Putamen (tissue), 1 donor: Measurements from ENCODE around the gene PALD1.

Experiments used
- DNase-seq: peaks from one replicate; pipeline ENCODE4 v3.0.0-alpha.2; 2016; ENCODE audit warnings: low spot score

The PALD1 gene

DNA sequence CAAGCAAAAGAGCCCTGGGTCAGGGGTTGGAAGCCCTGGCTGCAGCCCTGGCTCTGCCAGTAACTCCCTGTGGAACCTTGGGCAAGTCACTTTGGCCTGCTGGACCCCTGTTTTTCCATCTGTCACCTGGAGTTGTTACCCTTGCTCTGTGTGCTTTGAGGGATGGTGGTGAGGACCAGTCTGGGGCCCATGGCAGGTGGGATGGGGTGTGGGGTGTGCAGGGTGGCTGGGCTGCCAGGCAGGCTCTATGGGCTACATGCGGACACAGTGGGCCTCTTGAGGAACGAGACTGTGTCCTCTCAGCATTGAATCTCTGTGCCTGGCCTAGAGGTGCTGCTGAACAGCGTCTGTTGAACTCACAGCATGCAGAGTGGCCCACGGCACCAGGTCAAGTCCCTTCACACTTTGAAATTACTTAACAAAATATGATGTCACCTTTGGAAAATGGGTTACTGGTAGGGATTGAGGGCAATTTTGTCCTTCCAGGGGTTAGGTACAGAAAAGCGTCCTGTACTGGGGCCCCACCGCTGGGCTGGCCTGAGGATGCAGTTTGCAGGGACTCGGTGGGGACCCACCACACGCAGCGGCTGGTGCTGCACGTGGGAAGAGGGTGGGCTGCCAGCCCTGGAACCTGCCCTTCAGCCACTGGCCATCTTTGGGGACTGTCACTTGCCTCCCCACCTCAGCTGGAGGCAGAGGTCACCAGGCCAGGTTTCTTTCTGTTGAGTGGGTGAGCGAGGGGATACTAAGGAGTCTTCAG lies 78.7 kb downstream of the PALD1 start:
- DNase-seq = no peak

DNA sequence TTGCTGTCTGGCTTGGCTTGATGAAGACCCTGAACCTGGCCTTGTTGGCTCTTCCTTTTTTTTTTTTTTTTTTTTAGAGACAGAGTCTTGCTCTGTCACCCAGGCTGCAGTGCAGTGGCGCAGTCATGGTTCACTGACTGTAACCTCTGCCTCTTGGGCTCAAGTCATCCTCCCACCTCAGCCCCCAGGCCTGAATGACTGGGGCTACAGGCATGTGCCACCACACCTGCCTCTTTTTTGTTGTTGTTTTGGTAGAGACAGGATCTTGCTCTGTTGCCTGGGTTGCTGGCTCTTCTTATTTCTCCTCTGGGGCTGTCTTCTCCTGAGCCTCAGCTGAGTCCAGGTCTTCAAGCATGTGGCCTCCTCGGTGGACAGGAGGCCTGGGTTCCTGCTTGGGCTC lies 79.3 kb downstream of the PALD1 start:
- DNase-seq = no peak

DNA sequence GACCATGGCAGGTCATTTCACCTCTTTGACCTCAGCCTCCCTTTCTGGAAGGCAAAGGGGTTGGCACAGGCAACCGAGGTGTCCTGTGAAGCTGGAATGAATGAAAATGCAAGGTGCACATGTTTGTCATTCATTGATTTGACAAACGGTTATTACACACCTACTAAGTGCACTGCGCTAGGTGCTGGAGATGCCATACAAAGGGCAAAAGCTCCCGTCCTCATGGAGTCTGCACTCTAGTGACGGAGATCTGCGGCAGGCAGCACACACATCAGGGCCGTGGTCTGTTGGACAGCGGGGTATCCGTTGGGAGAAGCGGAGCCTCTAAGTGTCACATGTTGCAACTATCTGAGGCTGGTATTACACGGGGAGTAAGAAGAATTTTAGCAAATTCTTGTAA lies 79.7 kb downstream of the PALD1 start:
- DNase-seq = no peak

DNA sequence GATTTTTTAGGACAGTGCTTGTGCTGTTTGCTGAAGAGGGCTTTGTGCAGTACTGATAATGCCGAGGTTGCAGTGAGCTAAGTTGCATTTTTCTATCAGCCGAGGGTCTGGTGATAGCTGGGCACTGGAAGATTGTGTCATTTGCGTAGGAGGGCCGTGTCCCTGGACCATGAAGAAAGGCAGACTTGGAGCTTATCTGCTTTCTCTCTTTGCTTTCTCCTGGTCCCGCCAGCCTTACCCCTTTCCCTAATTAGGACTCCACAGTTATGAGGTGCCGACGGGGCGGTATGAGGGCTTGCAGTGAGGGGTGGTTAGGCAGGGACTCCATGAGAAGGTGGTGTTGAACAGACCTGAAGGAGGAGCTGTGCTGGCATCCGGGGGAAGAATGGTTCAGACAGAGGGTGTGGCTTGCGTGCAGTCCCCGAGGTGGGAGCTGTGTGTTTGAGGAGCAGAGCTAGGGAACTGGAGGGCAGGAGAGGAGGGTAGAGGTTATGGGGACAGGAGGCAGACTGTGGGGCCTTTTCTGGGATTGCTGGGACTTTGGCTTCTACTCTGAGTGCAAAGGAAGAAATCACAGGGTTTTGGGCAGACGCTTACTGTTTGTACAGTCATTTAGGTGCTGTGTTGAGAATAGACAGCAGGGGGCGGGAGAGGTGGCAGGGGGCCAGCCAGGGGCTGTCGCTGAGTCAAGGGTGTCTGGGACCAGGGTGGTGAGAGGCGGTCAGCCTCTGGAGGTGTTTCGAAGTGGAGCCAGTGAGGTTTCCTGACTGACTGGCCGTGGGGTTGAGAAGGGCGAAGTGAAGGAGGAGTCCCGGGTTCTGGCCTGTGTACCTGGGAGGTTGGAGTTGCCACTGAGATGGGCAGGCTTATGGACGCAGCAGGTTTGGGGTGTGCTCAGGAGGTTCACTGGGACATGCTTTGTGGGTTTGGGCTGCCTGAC lies 80.6 kb downstream of the PALD1 start:
- no peak for DNase-seq

DNA sequence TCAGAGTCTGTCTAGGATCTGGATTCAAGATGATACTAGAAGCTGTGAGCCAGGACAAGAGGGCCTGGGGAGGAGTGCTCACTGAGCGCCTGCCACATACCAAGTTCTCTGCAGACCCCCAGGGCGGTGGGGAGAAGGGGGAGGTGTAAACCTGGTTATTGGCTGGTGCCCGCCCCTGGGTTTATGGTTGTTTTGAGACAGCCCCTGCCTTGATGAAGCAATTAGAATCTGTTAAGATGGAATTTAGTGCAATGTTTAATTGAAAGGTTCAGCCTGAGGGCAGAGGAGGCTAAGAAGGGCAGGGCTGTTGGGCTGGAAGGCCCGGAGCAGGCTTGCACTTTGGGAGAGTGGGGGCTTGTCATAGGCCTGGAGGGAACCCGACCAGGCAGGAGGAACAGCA lies 81.3 kb downstream of the PALD1 start:
- DNase-seq = no peak

DNA sequence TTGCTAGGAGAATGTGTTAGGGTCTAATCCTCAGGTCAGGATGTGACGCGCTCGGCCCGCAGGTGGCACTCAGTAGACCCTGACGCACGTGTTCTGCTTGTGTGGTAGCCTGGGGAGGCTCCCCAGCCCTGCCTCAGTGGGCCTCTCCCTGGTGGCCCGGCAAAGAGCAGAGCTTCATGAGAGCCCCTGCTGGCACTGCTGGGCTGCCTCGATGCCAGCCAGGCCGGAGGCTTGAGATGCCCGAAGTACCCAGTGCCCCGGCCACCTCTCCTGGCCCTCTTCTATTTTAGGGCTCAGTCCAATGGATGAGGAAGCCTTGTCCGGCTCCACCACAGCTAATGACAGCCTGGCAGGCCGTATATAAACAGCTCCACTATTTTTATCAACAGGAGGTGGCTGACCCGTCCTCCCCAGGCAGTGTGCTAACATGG lies 82.0 kb downstream of the PALD1 start:
- no peak for DNase-seq

DNA sequence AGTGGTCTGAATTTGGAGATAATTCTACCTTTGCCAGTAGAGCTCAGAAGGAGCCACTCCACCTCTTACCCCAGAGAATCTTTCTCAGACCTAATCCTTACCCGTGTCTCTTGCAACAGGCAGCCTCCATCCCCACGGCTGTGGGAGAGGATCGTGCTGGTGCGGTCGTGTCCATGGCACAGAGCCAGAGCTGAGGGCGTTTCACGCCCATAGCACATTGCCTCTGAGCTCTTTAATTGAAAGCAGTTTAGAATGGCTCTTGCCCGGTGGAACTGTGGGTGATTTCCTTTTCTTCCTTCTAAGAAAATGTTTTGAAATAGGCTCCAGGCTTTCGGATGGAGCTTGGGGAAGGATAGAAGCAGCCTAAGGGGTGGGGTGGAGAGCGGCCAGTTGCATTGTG lies 82.5 kb downstream of the PALD1 start:
- DNase-seq = no peak

DNA sequence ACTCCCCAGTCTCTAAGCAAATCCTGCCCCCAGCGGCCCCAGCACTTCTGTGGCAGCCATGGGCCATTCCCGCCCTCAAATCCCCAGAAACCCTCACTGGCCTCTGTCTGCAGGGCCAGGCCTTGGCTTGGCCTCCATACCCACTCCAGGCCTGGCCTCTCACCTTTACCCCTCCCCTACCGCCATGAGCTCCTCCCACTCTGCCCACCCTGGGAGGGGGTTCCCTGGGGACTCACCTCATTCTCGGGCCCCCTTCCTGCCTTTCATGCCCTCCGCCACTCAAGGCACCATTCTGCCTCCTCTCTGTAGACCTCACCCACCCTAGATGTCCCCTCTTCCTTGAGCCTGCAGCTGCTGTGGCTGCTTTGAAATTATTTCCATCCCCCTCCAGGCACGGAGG lies 83.0 kb downstream of the PALD1 start:
- DNase-seq = no peak

DNA sequence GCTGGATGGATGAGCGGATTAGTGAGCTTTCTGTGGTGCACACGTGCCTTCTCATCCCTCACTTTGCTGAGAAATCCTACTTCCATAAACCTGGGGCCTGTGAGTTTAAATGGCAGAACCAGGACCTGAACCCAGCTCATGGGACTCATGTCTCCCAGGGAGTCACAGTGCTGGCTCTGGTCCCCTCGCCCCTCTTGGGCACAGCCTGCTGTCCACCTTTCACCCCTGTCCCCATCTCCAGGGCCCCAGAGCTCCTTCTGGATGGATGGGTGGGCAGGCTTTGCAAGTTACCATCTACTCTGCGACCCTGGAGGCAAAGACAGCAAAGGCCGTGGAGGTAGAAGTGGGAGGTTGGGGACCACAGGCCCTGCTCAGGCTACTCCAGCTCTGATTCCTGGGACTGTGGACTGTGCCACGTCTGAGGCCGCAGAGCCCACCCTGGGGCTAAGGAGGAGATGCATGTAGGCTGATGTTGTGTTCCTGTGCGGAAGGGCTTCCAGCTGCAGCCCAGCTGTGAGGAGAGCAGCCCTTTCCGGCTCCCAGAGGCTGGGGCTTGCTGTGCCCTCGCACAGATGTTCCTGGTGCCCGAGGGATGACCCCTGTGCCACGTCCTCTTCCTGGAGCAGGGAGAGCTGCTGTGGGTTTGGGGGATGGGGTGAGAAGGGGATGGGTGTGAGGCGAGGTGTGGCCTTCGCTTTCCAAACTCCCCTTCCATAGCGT lies 83.6 kb downstream of the PALD1 start:
- DNase-seq = no peak

DNA sequence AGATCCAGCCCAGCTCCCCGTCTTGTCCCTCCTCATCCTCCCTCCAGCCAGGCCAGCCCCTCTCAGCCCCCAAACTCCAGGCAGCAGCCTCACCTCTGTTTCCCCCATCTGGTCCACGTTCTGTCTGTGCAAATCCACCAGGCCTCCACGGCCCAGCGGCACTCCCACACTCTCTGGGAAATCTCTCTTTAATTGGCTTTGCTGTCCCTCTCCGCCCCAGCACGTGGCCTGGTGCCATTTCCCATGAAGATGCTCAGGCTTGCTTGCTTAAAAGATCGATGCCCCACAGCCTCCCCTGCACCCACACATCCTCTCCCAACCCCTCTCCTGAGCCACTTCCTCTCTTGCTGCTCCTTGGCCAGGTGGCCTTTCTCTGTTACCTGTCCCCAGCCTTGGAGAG lies 84.7 kb downstream of the PALD1 start:
- DNase-seq = no peak

DNA sequence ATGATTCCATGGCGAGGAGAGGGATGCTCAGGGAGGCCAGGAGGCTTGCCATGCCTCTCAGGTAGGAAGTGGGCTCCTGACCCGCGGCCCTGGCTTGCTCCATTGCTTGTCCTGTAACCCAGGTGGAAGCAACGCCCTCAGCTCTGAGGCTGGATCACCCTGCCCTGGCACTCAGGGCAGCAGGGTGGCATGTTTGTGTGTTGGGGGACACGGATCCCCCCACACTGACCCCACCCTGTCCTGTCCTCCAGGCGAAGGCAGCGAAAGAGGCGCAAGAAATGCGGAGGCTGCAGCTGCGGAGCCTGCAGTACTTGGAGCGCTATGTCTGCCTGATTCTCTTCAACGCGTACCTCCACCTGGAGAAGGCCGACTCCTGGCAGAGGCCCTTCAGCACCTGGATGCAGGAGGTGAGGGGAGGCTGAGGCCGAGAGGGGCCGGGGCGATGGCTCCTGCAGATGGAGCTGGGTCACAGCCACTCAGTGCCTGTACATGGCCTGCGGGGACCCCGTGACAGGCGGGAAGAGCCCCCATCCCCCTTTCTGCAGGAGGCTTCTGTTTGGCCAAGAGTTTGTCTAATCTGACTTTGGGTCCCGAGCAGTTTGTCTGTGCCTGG lies 85.7 kb downstream of the PALD1 start:
- DNase-seq = no peak

DNA sequence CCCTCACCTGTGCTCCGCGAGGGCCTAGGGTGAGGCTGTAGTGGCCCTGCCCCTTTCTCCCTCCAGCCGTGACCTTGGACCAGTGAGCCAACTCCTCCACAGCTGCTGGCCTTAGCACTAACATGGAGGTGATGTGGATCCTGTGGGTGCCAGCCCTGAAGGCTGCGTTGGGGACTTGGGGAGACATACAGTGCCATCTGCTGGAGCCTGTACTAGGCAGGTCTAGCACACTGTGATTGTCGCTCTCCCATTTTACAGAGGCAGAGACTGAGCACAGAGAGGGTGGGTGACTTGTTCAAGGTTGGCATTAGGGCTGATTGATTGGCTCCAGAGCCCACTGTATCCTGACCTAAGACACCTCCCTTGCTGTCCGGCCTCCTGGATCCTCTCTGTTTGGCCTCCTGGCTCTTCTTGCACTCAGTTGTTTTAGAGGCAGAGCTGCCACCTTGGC lies 86.4 kb downstream of the PALD1 start:
- no peak for DNase-seq

DNA sequence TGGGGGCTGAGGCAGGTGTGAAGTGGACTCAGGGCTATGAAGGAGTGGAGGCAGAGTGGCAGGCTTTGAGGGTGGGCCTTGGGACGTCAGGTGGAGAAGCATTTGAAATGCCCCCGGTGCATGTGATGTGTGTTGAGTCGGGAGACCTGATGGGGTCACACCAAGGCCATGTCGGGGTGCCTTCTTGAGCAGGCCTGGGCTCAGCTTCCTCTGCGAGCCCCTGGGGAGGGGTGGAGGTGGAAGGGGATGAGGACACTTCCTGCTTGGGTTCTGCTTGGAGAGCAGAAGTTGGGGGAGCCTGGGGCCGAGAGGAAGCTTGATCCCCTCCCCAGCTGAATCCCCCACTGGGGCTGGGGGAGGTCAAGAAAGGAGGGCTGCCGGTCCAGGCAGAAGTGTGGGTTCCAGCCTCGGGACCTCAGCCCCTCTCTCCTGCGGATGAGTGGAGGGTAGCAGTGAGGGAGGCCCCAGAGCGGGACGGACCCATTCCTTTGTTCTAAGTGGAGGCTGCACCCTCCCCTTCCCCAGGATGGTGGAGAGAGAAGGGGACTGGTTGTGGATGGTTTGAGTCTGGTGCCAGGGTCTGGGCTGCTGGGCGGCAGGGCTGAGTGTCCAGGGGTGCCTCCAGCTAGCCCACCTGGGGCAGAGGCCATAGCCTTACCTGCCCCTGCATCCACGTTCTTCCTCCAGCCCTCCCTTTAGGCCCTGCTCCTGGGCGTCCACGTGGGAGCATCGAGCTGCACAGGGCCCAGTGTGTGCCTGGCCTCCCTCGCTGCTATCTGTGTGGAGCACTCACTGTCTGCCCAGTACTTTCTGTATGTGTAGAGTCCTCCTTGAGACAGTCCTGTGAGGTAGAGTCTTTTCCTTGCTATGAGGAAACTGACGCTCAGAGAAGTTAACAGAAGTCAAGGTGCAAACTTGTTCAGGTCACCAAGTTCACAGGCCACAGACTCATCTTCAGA lies 87.3 kb downstream of the PALD1 start:
- no peak for DNase-seq

DNA sequence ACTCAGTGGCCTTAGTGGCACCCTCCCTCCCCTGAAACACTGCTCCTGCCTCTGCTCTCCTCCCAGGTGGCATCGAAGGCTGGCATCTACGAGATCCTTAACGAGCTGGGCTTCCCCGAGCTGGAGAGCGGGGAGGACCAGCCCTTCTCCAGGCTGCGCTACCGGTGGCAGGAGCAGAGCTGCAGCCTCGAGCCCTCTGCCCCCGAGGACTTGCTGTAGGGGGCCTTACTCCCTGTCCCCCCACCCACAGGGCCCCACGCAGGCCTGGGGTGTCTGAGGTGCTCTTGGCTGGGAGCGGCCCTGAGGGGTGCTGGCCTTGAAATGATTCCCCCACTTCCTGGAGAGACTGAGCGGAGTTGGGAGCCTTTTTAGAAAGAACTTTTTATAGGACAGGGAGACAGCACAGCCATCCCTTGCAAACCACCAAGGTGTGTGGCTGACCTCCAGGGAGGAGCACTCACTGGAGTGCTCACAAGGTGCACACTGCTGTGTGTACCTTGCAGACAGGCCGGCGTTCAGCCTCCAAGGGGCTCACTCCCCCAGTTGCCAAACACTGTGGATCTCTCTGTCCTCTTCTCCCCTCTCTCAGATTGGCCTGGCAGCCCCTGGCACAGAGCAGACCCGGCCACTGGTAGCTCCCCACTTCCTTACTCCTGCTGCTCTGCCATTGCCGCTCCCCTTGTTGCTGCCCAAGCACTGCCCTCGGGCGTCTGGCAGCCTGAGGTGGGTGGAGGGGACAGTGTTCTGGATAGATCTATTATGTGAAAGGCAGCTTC lies 88.1 kb downstream of the PALD1 start:
- no peak for DNase-seq

DNA sequence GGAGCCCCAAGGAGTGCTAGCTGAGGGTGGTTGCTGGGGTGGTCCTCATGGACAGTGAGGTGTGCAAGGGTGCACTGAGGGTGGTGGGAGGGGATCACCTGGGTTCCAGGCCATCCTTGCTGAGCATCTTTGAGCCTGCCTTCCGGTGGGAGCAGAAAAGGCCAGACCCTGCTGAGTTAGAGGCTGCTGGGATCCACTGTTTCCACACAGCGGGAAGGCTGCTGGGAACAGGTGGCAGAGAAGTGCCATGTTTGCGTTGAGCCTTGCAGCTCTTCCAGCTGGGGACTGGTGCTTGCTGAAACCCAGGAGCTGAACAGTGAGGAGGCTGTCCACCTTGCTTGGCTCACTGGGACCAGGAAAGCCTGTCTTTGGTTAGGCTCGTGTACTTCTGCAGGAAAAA lies 89.0 kb downstream of the PALD1 start:
- DNase-seq = no peak

DNA sequence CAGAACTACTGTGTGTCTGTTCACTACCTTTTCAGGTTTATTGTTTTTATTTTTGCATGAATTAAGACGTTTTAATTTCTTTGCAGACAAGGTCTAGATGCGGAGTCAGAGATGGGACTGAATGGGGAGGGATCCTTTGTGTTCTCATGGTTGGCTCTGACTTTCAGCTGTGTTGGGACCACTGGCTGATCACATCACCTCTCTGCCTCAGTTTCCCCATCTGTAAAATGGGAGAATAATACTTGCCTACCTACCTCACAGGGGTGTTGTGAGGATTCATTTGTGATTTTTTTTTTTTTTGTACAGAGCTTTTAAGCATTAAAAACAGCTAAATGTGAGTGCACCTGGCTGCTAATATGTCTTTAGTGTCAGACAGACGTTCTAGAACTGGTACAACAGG lies 89.5 kb downstream of the PALD1 start:
- no peak for DNase-seq

DNA sequence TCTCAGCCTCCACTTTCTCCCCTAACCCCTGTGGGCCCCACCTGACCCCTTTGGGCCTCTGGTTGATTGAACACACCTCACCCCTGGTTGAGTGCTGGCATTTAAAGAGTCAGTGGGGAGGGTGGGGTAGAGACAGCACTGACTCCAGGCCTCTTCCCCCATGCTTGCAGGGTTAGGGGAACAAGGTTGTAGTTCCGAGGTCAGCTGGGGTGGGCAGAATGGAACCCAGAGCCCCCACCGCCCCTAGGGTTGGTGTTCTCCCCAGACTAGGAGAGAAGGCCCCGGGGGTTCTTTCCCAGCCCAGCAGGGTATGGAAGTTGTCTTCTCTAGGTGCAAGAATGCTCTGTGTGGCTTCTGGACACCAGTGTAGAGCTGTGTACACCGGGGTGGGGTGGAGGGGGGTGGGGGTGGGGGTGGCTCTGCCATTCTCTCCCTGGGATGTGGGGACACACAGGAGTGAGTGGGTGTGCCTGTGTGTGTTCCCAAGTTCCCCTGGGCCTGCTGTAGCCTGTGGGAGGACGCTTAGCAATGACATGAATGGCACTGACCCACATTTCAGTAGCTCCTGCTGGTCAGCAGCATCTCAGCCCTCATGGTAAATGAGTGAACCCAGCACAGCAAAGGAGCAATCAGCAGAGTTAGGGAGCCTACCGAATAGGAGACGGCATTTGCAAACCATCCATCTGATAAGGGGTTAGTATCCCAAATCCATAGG lies 90.4 kb downstream of the PALD1 start:
- DNase-seq = no peak

DNA sequence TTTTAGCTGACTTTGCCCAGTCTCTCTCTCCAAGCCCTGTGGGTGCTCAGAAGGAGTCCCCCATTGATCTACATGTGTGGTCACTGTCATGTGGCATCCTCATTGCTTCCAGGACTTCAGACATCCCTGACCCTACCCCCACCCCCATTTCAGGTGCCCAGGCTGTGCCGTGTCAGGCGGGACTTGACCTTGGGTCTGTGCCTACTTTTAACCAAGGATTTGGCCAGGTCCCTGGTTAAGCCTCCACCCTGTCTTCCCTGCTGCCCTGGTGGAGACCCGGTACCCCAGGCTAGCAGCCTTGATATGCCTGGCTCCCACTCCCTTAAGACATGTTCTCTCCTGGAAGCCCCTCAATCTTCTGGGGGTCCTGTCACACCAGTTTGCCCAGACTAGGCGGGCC lies 92.7 kb downstream of the PALD1 start:
- no peak for DNase-seq

DNA sequence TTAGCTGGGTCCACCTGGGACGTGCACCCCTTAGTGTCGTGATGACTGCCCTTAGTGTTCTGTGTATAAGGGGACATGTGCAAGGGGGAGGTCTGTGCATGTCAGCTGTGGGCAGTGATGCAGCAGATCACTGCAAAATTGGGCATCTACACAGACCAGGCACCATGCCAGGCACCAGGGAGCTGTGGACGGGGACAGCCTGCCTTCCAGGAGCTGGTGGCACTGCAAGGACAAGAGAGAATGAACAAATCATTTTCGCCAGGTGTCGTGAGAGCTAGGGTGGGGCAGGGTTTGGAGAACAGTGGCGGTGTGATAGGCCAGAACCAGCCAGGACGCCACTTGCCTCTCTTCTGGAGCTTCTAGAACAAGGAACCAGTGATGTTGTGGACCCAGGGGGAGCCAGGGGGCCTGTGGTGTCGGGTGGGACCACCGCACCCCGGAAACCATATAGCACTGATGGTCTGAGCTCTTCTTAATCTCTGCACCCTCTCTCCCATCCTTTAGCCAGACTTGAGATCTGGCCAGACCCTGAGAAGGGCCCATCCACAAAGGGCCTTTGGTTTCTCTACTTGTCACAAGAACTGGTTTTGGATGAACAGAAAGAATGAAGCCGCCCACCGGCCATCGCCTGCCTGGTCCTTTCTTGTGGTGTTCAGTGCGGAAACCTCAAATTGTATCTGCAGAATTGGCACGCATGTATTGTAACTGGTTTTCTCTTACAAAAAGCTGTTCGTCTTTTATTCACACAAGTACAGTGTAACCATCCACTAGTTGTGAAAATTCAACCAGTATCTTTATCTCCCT lies 93.3 kb downstream of the PALD1 start:
- DNase-seq = no peak
